DND-41 (cell line): ENCODE data around the gene COL25A1.
"Not testable (repeated sequence)": the region's sequence is repeated elsewhere in the genome, so short reads cannot be mapped to it uniquely, and the experiment has no call there.

Experiments
- ATAC-seq: fragments of 200-7000 bp; cut with Tn5 transposase; 3 replicates; pipeline ENCODE4 v1.9.1; 2021; ENCODE audit warnings: low read depth; ENCODE audit not compliant: insufficient read depth
- DNase-seq: peaks from one replicate; pipeline ENCODE4 v3.0.0-alpha.2; 2020
- H2AFZ ChIP-seq: 2 replicates; pipeline ENCODE4 v1.6.0; 2012; ENCODE audit warnings: low read depth, low read length
- H3K27ac ChIP-seq: 2 replicates; pipeline ENCODE4 v1.5.1; 2012; ENCODE audit warnings: low read length, inconsistent platforms
- H3K27me3 ChIP-seq: fragments of 200-600 bp; sonication (generic); 2 replicates; pipeline ENCODE4 v1.6.0; 2012; ENCODE audit warnings: low read length, mild to moderate bottlenecking, inconsistent platforms; ENCODE audit not compliant: insufficient read depth, poor library complexity
- H3K36me3 ChIP-seq: 2 replicates; pipeline ENCODE4 v1.5.1; 2012; ENCODE audit warnings: low read length, inconsistent platforms; ENCODE audit not compliant: insufficient read depth
- H3K4me1 ChIP-seq: 2 replicates; pipeline ENCODE4 v1.5.1; 2012; ENCODE audit warnings: mild to moderate bottlenecking, low read length; ENCODE audit not compliant: insufficient read depth
- H3K4me2 ChIP-seq: 2 replicates; pipeline ENCODE4 v1.6.0; 2012; ENCODE audit warnings: mild to moderate bottlenecking, moderate library complexity, low read length, inconsistent platforms; ENCODE audit not compliant: insufficient read depth
- H3K4me3 ChIP-seq, 2 experiments: fragments of 200-600 bp in 1 of 2; shearing (Covaris generic) in 1 of 2; 2 replicates each; pipeline ENCODE4 v1.5.1; 2012 to 2016; ENCODE audit warnings: inconsistent platforms in 2 of 2, low read length in 2 of 2, mild to moderate bottlenecking in 2 of 2, low read depth in 1 of 2, moderate library complexity in 1 of 2
- H3K79me2 ChIP-seq: 2 replicates; pipeline ENCODE4 v1.6.0; 2012; ENCODE audit warnings: low read length, inconsistent platforms; ENCODE audit not compliant: insufficient read depth
- H3K9ac ChIP-seq: 2 replicates; pipeline ENCODE4 v1.6.0; 2012; ENCODE audit warnings: low read depth, mild to moderate bottlenecking, inconsistent platforms, low read length, moderate library complexity
- H3K9me3 ChIP-seq: 2 replicates; pipeline ENCODE4 v1.5.1; 2012; ENCODE audit warnings: low read length, moderate library complexity, mild to moderate bottlenecking, inconsistent platforms; ENCODE audit not compliant: insufficient read depth, severe bottlenecking
- H4K20me1 ChIP-seq: 2 replicates; pipeline ENCODE4 v1.6.0; 2012; ENCODE audit warnings: low read length; ENCODE audit not compliant: insufficient read depth
- CTCF ChIP-seq: IDR thresholded peaks from 2 replicates; pipeline ENCODE4 v1.5.1; 2012; ENCODE audit warnings: borderline replicate concordance, low read length, moderate library complexity, mild to moderate bottlenecking; ENCODE audit not compliant: poor library complexity, severe bottlenecking; ENCODE audit errors: extremely low read depth
- EZH2 ChIP-seq: IDR thresholded peaks from 3 replicates; pipeline ENCODE4 v1.6.1; 2012; ENCODE audit warnings: borderline replicate concordance, low read depth, mild to moderate bottlenecking, moderate library complexity, low read length, inconsistent platforms; ENCODE audit not compliant: severe bottlenecking

COL25A1 gene

DNA sequence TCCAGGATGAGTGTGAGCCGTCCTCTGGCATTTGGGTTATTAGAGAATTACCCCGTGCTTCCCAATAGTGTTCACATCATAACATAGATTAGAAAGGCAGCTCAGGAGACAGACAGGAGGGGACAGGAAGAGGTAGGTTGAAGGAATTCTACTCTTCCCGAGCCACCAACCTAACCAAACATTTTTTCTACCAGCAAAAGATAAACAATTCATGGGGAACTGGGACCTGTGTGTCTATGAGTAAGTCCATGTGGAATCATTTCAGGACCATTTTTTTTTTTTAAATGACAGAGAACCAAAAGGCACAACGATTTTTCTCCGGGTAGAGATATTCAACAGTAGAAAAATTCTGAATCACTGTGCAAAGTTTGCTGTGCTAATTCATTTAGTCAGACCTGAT is 365.4 kb downstream of the COL25A1 start:
- H3K36me3 ChIP-seq: no peaks in the 10 kb centered on the region
- H2AFZ ChIP-seq: no peak overlapping the region
- H3K27ac ChIP-seq: no peak overlapping the region
- no peaks in the 10 kb centered on the region for H4K20me1 ChIP-seq
- ATAC-seq (no peak), DNase-seq (no peak)
- no peaks in the 10 kb centered on the region for H3K79me2 ChIP-seq
- H3K4me1 ChIP-seq: peaks cover 15% of the 10 kb centered on the region
- no peak overlapping the region for H3K4me3 ChIP-seq
- no peak overlapping the region for H3K9ac ChIP-seq
- no peaks in the 10 kb centered on the region for H3K9me3 ChIP-seq
- no peak overlapping the region for H3K4me2 ChIP-seq
- TF ChIP-seq CTCF (no peak), EZH2 (no peak)
- H3K27me3 ChIP-seq: no peaks in the 10 kb centered on the region

DNA sequence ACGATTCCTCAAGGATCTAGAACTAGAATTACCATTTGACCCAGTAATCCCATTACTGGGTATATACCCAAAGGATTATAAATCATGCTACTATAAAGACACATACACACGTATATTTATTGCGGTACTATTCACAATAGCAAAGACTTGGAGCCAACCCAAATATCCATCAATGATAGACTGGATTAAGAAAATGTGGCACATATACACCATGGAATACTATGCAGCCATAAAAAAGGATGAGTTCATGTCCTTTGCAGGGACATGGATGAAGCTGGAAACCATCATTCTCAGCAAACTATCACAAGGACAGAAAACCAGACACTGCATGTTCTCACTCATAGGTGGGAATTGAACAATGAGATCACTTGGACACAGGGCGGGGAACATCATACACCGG is 368.5 kb downstream of the COL25A1 start:
- not testable (repeated sequence) for H2AFZ ChIP-seq

GRCh38 chr4:108933046-108933445 is 369.4 kb downstream of the COL25A1 start:
- Histone ChIP-seq H3K4me3 (no peak overlapping the region), H4K20me1 (no peaks in the 10 kb centered on the region), H2AFZ (no peak overlapping the region), H3K4me1 (peaks cover 13% of the 10 kb centered on the region), H3K79me2 (no peaks in the 10 kb centered on the region), H3K27ac (no peak overlapping the region), H3K36me3 (no peaks in the 10 kb centered on the region), H3K9ac (no peak overlapping the region), H3K27me3 (no peaks in the 10 kb centered on the region), H3K4me2 (no peak overlapping the region), H3K9me3 (no peaks in the 10 kb centered on the region)
- DNase-seq (no peak), ATAC-seq (no peak)
- no peak for TF ChIP-seq EZH2
- no peak for TF ChIP-seq CTCF

More for the DNA sequence above, 368.5 kb downstream of the COL25A1 start:
- not testable (repeated sequence) for H3K79me2 ChIP-seq, H4K20me1 ChIP-seq, H3K27ac ChIP-seq, H3K9ac ChIP-seq, H3K27me3 ChIP-seq, H3K4me3 ChIP-seq, H3K4me2 ChIP-seq, ATAC-seq, H3K36me3 ChIP-seq, DNase-seq, H3K9me3 ChIP-seq
- peaks cover 13% of the 10 kb centered on the region for H3K4me1 ChIP-seq

GRCh38 chr4:108931926-108932325 is 370.5 kb downstream of the COL25A1 start:
- Histone ChIP-seq H3K4me1 (peaks cover 13% of the 10 kb centered on the region), H3K9me3 (no peaks in the 10 kb centered on the region), H3K36me3 (no peaks in the 10 kb centered on the region), H3K79me2 (no peaks in the 10 kb centered on the region), H3K4me3 (no peak overlapping the region), H3K27ac (no peak overlapping the region), H3K4me2 (no peak overlapping the region), H3K9ac (no peak overlapping the region), H2AFZ (no peak overlapping the region), H4K20me1 (no peaks in the 10 kb centered on the region), H3K27me3 (no peaks in the 10 kb centered on the region)
- ATAC-seq (peak; percentile 54; the same call in 1 of the 3 replicates), DNase-seq (no peak)
- TF ChIP-seq CTCF (no peak), EZH2 (no peak)
